NCI-H146 (cell line): Measurements from ENCODE around the gene NLGN3.

Experiments
- DNase-seq: peaks from one replicate; lab custom pipeline; 2025; lab: John Stamatoyannopoulos, UW

NLGN3 gene

GRCh38 chrX:71144651-71145050, at the start of gene NLGN3:
Gene NLGN3, plus strand, starts transcription at chrX:71144841. Its CDS starts 2,909 bp downstream, at chrX:71147750.
- DNase-seq = peak; percentile 4

GRCh38 chrX:71095033-71095432, 49.6 kb upstream of the NLGN3 start:
- no peak for DNase-seq

- DNase-seq = peak; percentile 88
These were observed 49.1 kb upstream of the NLGN3 start, which contains the start of gene FOXO4 for GRCh38 chrX:71095555-71095980. Gene FOXO4, plus strand, starts transcription at chrX:71095851. Its CDS starts 678 bp downstream, at chrX:71096529.

- DNase-seq = peak; percentile 65
These were observed 48.5 kb upstream of the NLGN3 start for GRCh38 chrX:71095981-71096759.

GRCh38 chrX:71096760-71097032, 47.9 kb upstream of the NLGN3 start:
- DNase-seq = no peak

GRCh38 chrX:71098302-71098701, 46.3 kb upstream of the NLGN3 start:
- DNase-seq = peak; percentile 47

- no peak for DNase-seq
These were observed 45.6 kb upstream of the NLGN3 start for GRCh38 chrX:71098951-71099506.

- DNase-seq = no peak
These were observed 44.9 kb upstream of the NLGN3 start for GRCh38 chrX:71099736-71100135.

GRCh38 chrX:71100581-71101505, 43.8 kb upstream of the NLGN3 start:
- DNase-seq = no peak

GRCh38 chrX:71102292-71102691, 42.3 kb upstream of the NLGN3 start:
- no peak for DNase-seq

GRCh38 chrX:71103110-71103983, 41.3 kb upstream of the NLGN3 start:
- no peak for DNase-seq

- DNase-seq = no peak
These were observed 39.0 kb upstream of the NLGN3 start for GRCh38 chrX:71105628-71106027.

GRCh38 chrX:71106427-71106826, 38.2 kb upstream of the NLGN3 start, which contains the start of gene CXorf65:
Gene CXorf65, minus strand, starts transcription at chrX:71106740. Its CDS starts 184 bp downstream, at chrX:71106556.
- DNase-seq = no peak

GRCh38 chrX:71107245-71107644, 37.4 kb upstream of the NLGN3 start:
- no peak for DNase-seq

- DNase-seq = no peak
These were observed 36.8 kb upstream of the NLGN3 start for GRCh38 chrX:71107762-71108360.

- DNase-seq = no peak
These were observed 35.6 kb upstream of the NLGN3 start for GRCh38 chrX:71109051-71109450.

- peak; percentile 28 for DNase-seq
These were observed 33.3 kb upstream of the NLGN3 start, which contains the start of gene IL2RG for GRCh38 chrX:71111141-71111843. Gene IL2RG, minus strand, starts transcription at chrX:71111577. Its CDS starts 38 bp downstream, at chrX:71111539.

GRCh38 chrX:71111921-71112431, 32.7 kb upstream of the NLGN3 start:
- DNase-seq = no peak

- no peak for DNase-seq
These were observed 27.3 kb upstream of the NLGN3 start for GRCh38 chrX:71117358-71117757.
